Measurements from ENCODE around the gene CIBAR2.
"Not testable (repeated sequence)": the region's sequence is repeated elsewhere in the genome, so short reads cannot be mapped to it uniquely, and the experiment has no call there.

The CIBAR2 gene

GRCh38 chr16:85127379-85127723 lies 15.1 kb upstream of the CIBAR2 start:
- no peak for DNase-seq

DNA sequence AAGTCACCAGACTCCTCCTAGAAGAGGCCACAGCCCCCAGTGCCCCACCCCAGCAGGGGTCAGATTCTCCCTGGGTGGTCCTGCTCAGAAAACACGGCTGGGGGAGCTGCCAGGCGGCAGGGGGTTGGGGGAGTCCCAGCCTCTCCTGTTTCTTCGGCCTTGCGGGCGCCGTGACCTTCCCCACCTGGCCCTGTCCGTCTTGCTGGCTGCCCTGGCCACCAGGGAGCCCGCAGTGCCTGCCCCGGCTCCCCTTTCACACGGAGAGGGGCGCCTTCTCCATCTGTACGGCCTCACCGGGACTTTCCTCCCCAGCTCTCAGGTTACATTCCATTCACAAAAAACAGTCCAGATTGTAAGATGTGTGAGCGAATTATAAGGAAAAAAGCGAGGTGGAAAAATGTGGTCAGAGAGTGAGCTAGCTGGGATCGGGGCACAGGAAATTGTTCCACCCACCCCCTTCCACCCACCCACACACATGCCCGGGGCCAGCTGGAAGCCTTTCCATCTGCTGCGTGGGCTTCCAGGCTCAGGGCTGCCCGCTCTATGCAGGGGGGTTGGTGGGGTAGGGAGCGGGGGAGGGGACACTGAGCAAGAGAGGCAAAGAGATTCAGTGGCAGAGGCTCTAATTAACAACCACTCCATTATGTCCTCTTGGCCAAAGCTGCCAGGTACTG lies 14.6 kb upstream of the CIBAR2 start:
- no peak for DNase-seq

DNA sequence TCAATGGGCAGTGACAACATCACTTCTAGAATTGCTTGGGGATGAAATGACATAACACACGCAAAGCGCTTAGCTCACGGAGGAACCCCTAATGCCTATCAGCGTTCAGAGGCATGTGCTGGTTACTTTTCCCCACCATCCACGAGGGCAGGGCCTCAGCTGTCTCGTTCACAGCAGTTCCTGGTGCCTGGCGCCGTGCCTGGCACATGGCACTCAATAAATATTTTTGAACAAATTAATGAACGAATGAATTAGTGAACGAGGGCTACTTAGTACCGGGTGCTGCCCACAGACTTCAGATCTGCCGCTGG lies 14.1 kb upstream of the CIBAR2 start:
- DNase-seq = no peak

DNA sequence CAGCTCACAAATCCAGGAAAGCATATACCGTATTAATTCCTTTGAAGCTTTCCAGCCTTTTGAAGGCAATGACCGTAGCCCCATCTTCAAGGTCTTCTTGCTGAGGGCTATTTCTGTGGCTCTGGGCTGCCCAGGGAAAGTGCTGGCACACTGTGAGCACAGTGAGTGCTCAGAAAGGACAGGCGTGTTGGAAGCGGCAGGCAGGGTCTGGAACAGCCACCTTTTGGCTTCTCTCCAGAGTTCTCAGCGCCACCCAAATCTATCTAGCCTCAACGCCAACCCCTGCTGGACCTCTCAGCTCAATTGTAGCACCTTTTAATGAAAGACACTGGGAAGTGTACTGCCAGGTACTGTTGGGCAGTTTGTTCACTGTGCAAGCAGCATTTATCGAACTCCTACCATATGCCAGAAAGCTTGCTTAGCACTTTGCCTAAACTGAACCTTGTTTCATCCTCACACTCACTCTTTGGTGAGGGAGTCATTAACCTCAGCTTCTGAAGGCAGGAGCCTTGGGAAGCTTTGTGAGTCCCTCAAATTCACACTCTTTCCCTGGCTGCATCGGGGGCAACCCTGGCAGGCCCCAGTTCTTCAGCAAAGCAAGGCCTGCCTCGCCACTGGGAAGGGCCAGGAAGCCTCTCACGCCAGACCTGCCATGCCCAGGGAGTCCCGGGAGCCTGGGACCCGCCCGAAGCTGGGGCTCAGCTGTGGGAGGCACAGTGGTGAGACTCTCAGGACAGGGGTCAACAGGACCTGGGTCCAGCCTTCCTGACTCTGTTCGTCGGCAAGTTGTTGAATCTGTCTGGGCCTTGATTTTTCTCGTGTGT lies 13.5 kb upstream of the CIBAR2 start:
- DNase-seq = no peak

DNA sequence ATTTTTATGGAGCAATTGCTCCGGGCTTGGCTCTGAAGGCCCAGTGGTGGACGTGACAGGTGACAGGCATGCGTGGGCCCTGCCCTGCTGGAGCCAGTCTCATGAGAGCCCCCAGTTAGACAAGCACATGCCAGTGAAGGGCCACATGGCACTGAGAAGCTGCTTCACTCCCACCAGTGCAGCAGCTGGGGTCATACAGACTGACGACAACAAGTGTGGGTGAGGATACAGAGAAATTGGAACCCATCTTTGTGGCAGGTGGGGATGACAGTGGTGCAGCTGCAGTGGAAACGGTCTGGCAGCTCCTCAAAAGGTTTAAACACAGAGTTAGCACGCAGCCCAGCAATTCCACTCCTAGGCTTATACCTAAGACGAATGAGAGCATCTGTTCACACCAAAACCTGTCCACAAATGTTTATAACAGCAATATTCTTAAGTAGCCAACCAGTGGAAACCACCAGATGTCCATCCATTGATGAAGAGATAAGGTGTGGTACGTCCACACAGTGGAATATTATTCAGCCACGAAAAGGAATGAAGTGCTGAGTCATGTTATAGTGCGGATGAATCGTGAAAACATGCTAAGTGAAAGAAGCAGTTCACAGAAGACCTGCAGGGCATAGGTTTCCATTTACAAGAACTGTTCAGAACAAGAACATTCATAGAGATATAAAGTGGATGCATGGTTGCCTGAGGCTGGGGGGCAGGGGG lies 12.5 kb upstream of the CIBAR2 start:
- DNase-seq = no peak

DNA sequence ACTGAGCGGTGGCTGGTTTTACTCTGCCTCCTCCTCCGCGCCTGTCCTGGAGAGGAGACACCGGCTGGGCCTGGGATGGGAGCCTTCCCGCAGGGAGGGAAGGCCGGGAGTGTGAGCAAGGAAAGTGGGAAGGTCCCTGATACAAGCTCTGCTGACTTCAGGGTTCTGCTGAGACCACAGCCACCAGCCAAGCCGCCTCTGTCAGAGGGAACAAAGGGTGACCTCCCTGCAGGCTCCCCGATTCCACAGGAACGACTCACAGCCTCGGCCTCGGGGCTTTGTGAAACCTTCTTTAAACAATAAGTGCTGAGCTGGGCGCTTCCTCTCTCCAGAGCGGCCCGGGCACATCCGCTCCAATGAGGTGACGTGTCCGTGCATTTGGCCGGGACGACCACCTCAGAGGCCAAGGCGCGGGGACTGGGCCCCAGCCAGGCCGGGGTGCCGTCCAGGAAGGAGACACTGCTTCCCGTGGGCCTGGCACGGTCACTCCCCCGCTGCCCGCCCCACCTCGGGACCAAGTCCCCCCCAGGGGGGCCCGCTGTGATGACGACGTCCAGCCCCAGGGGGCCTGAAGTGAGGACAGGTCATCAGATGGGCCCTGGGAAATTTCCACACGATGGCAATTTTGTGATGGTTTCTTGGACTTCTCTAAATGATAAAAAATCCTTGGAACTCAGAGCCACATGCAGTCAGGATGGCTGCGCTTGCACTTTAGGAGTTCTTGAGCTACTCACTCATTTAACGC lies 11.8 kb upstream of the CIBAR2 start:
- peak; percentile 88 for DNase-seq

DNA sequence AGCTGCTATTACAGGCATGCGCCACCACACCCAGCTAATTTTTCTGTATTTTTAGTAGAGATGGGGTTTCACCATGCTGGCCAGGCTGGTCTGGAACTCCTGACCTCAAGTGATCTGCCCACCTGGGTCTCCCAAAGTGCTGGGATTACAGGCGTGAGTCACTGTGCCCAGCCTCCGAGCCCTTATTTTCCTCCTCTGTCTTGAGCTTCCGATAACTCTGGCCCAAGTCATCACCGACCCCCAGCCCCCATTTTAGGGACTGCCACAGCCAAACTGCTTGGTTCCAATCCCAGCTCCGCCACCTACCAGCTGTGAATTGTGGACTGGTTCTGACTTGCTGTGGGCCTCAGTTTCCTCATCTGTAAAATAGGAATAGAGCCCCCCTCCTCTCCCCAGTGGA lies 11.2 kb upstream of the CIBAR2 start:
- DNase-seq = not testable (repeated sequence)

DNA sequence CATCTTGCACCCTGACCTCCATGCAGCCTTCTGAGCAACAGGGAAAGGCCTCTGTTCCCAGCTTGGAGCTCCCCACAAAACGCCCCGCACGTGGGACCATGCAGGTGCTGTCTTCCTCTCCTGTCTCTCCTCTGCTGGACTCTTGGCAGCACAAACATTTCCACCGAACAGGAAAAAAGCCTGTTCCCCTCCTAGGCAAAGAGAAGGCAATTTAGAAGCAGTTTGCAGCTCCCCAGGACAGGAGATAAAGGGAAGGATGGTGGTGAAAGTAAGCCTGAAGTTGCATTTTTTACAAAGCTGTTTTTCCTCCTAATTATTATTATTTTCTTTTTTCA lies 7.7 kb upstream of the CIBAR2 start:
- no peak for DNase-seq

- no peak for DNase-seq
Measured at GRCh38 chr16:85117418-85117817, 5.1 kb upstream of the CIBAR2 start.

- DNase-seq = peak; percentile 96
Measured at GRCh38 chr16:85114909-85115567, 2.8 kb upstream of the CIBAR2 start.

DNA sequence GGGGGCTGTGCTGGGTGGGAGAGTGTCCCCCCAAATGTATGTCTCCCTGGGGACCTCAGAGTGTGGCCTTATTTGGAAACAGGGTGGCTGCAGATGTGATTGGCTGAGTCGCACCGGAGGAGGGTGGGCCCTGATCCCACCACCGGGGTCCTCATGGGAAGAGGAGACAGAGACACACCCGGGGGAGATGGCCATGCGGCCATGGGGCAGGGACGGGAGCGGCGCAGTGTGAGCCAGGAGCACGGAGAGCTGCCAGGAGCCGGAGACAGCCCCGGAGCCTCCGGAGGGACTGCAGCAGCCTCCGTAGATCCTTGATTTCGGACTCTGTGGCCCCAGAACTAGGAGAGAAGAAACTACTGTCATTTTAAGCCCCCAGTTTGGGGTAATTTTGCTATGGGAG lies 1.6 kb upstream of the CIBAR2 start:
- DNase-seq = no peak

DNA sequence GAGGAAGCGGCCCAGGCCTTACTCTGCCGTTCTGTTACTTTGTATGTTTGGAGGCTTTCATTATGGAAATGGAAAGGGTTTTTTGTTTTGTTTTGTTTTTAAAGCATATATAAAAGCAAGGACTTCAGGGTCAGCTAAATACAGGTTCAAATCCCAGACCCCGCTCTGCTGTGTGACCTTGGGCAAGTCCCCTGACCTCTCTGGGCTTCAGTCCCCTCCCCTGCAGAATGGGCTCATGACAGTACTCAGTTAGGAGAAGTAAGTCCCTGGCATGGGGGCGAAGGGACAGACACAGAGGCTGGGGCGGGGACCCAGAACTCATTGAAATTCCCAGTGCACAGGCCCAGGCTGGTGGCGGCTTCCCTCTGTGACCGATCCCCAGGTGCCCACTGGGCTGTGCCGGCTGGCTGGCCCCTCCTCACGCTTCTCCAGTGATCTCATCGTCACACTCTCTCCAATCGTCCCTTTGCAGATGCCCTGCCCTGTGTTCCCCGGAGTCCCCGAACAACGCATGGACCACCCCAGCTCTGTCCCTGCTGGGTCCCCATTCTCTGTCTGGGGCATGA lies 979 bp upstream of the CIBAR2 start:
- DNase-seq = no peak

- no peak for DNase-seq
Measured at GRCh38 chr16:85111184-85111583, 1.1 kb downstream of the CIBAR2 start.

DNA sequence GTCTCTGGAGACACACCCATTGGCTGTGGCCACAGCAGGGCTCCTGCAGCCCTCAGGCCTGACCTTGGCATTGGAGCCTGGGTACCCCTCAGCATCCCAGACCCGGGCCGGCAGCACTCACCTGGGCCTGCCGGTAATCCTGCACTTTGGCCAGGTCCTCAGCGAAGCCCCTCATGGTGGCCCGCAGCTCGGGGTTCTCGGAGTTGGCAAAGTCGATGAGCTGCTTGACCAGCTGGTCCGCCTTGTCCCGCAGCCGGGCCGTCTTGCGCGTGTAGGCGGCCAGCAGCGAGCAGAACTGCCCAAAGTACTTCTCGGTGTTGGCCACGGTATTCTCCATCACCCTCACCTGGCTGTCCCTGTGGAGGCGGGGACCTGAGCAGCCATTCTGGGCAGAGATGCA lies 2.2 kb downstream of the CIBAR2 start:
- no peak for DNase-seq

DNA sequence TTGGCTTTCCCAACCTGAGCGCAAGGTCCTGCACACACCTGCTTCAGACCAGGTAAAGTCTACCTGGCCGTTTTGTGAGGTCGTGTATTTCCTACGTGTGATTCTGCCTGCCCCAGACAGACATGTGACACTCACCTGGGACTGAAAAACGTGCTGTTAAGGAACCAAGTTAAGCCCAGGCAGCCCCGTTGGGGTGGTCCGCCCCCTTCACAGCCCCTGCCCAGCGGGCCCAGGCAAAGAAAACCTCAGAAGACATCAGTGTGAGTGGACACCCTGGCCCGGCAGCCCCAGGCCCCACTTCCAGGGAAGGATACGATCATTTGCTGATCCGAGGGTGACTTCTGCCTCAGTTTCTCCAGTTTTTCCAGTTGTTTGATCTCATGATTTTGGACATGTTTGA lies 4.7 kb downstream of the CIBAR2 start:
- DNase-seq = no peak

DNA sequence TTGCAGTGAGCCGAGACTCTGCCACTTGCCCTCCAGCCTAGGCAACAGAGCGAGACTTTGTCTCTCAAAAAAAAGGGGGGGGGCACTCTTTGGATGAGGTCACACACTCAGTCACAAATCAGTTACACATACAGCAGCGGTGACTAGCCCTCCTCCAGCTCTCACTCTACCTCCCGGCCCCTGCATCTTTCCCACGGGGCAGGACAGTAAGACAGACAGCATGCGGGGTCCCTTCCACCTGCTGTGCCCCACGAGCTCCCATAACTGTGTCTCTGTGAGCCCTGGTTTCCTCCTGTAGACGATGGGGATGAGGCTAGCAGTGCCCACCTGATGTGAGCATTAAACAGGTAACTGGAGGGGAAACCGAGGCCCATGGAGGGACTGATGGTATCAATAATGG lies 5.2 kb downstream of the CIBAR2 start:
- DNase-seq = no peak

DNA sequence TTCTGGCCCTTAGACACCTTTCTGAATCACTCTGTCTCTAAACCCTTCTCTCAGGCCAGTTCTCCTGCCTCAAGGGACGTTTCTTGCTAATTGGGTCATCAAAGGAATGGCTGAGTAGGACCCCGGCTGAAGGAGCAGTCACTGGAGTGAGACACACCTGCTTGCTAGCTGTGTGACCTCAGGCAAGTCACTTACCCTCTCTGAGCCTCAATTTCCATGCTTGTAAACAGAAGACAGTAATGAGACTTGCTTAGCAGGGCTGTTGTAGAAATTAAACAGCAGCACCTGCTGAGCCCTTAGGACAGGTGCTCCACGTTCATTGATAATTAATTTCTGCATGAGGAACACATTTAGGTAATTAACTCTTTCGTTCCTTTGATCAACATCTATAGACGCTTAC lies 6.8 kb downstream of the CIBAR2 start:
- DNase-seq = no peak

- no peak for DNase-seq
Measured at GRCh38 chr16:85104821-85105391, 7.4 kb downstream of the CIBAR2 start.

- DNase-seq = no peak
Measured at GRCh38 chr16:85104147-85104546, 8.1 kb downstream of the CIBAR2 start.

DNA sequence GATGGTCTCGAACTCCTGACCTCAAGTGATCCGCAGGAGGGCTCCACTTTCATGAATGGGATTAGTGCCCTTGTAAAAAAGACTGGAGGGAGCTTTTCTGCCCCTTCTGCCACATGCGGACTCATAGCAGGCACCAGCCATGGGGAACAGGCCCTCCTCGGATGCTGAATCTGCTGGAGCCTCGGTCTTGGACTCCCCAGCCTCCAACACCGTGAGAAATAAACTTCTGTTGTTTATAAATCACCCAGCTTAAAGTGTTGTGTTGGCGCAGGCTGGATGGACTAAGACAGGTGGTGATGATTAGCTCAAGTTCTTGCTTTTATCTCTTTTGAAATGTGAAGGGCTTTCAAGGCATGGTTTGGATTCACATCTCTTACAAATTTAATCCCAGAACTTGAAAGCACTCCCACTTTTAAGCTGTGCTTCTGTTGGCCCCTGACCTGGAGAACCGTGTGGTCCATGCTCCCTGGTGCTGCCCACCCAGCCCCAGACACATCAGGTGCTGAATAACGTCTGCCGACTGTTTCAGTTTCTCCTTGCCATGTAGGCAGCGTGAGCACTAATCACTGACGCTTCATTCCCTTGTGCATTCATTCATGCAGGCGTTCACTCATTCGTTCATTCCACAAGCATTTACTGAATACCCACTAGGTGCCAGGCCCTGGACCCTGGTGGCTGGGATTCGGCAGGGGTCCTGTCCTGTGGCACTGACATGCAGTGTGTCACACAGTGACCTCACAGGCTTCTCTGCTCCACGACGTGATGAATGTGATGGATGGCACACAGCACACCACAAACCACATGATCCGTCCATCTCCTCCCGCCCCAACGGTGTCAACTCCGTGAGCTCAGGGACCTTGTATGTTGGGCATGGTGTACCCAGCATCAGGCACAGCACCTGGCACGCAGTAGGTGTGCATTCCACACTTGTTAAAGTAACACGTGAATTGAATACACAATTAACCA lies 8.9 kb downstream of the CIBAR2 start:
- DNase-seq = no peak

DNA sequence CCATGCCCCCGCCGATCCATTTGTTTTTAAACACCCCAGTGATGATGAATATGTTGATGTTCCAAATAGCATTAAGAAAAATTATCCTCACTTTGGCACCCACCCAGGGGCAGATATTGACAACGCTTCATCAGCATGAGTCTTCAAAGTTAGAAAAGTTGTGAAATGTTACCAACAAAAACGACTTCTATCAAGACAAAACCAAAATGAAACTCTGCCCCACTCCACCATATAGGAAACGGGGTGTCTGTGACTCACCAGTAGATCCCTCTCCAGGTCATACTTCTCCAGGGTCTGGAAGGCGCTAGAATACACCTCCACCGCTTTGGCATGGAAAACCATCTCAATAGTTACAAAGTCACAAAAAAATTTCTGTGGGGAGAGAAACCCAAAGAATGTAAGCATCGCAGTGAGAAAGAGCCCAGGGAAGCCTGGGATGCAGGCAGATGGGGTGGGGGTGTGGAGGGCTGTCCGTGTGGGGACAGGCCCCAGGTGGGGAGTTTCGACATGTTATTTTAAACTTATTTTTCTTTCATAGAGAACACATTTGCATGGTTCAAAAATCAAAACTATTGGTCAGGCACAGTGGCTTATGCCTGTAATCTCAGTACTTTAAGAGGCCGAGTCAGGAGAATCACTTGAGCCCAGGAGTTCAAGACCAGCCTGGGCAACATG lies 10.2 kb downstream of the CIBAR2 start:
- no peak for DNase-seq

All from islet precursor cell (in vitro differentiated cells).